GM13977 (cell line): ENCODE data around the gene CEP57.
"Not testable (repeated sequence)": the region's sequence is repeated elsewhere in the genome, so short reads cannot be mapped to it uniquely, and the experiment has no call there.

Experiments used
- DNase-seq: peaks from one replicate; pipeline ENCODE4 v3.0.0; 2012; ENCODE audit warnings: low spot score
- CTCF ChIP-seq: IDR thresholded peaks from 2 replicates; pipeline ENCODE4 v1.5.1; 2012; ENCODE audit warnings: mild to moderate bottlenecking, control low read depth; ENCODE audit not compliant: insufficient read depth; ENCODE audit errors: extremely low read depth, missing control alignments
- in situ Hi-C: fragments of 300-500 bp; cut with MboI; formaldehyde crosslinking; loops from one replicate; pipeline ENCODE4 v1.12.0; 2022; ENCODE audit warnings: low sequenced_read_pairs, low pct_unique_long_range_greater_than_20kb, mixed read lengths, inconsistent platforms; ENCODE audit not compliant: unreplicated experiment

The CEP57 gene

GRCh38 chr11:95867105-95867504, 76.8 kb downstream of the CEP57 start:
- no peak for DNase-seq
- TF ChIP-seq CTCF, result no peak
- in situ Hi-C loops, result no loop called here

- in situ Hi-C loops, DNase-seq: not testable (repeated sequence)
Measured at GRCh38 chr11:95870877-95871276, 80.6 kb downstream of the CEP57 start.

GRCh38 chr11:95877291-95877690, 87.0 kb downstream of the CEP57 start:
- no peak for TF ChIP-seq CTCF
- DNase-seq, result no peak
- in situ Hi-C loops, result no loop called here
